Mucosa of gallbladder (tissue), 1 donor: ENCODE data around the gene SUCLG1. TPM values are rescaled to one million over a fixed set of nuclear protein-coding genes. Genes with fewer than 3 reads are reported as not detected.

ENCODE experiments used
- DNase-seq: peaks from one replicate; pipeline ENCODE4 v3.0.0-alpha.2; 2020; ENCODE audit warnings: low spot score
- total RNA-seq: library from RNA; stranded (reverse); gene quantifications from one replicate; pipeline ENCODE4 v1.2.1, GENCODE V29; 2021
- donor health status: DM: no; HTN: no; CAD: no.

Gene SUCLG1
- total RNA-seq, 1 donor from 2014 or later, result 83.3 TPM

DNA sequence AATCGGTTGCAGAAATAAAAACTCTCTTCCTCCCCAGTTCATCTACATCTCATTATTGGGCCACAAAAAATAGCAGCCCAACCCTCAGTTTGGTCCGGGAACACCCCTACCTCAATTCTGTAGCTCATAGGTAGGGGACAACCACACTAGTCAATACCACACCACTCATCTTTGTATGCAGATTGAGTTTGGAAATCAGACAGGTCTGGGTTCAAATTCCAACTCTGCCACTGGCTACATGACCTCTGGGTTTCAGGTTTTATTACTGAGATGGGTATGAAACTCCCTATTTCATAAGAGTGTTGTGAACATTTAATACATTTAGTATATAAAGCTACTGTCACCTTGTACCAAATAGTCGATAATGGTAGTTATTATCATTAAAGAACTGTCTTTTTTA is 2.2 kb upstream of the SUCLG1 start:
- DNase-seq, result no peak

DNA sequence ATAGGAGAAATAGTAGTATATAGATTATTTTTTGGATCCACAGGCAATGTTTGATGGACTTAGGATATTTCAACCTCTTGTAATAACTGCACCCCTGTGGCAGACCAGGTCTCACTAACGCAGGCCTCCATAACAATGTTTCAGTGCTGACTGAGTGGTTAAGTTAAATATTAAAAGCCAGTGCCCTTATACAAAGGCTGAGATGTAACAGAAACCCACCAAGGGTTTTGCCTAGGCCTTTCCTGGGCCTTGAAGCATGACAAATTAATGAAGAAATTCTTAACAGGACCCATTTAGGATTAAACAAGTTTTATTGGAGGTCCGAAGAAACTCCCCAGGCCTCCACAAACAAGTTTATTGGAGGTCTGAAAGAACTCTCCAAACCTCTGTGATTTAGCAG is 1.6 kb upstream of the SUCLG1 start:
- DNase-seq, result no peak

GRCh38 chr2:84459944-84460429 is 907 bp upstream of the SUCLG1 start:
- no peak for DNase-seq

DNA sequence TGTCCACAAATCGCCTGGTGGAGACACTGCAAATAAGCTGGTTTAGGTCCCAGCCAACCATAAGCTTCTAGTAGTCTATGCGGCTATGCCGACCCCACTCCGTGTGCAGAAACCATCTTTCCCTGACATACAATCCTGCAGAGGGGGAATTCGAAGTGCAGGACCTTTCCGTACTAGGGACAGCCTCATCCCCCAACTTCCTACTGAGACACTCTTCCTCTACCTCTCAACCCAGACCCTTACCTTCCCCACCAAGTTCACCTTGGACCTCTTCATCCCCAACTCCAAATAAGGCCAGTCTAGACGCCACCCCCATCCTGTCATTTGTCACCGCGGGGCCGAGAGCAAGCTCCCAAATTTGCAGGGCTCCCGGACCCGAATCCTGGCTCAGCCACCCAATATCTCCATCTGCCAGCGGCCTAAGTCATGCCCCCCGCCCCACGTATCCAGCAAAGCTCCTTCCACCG is 496 bp downstream of the SUCLG1 start:
- no peak for DNase-seq

DNA sequence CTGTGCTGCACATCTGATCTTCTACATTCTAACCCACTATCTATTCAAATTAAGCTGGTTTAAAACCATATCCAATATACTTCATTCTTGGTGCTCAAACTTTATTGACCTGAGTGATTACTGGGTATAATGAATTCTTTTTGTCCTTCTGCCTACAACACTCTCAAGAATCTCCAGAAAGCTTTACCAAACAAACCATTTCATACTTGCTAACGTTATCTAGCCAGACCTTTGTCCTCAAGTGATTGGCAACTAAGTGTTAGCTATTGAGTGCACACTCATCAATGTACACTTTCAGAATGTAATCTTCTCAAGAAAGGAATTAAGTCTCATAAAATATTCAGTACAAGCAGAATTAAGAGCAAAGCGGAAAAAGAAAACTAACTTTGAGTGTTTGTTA is 1.4 kb downstream of the SUCLG1 start:
- DNase-seq, result no peak

- DNase-seq, result no peak
Observed at GRCh38 chr2:84456156-84456555, 2.9 kb downstream of the SUCLG1 start.

DNA sequence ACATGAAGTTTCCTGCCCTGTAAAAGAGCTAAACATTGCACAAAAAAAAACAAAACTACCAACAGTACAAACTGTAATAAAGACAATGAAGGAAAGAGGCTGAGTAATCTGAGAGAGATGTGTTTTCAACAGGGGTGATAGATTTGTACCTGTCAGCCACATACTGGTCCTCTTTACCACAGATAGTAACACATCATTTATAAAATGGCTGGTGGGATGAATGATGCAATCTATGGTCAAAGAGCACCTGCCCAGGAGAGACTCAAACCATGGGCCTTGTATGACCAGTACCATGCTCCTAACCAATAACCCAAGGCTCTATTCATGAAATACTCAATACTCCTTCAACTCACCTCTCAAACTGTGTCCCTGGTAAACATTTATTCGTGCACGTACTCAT is 4.5 kb downstream of the SUCLG1 start:
- no peak for DNase-seq

DNA sequence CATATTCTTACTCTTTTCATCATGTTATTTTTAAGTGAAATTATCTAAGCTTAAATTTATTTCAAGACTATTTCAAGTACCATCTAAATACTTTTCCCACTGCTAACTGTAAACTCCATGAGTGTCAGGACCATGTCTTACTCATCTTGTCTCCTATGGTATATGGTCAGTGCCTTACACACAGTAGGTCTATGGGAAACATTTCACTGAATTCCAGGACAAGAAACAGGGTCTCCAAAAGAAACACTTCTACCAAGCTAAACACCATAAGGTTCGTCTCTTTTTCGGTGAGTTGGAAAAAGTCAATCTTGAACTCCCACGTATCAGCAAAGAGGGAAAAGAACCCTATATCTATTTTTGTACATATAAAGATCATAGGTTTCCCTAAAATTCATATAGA is 6.5 kb downstream of the SUCLG1 start:
- DNase-seq, result no peak

GRCh38 chr2:84451579-84451978 is 7.5 kb downstream of the SUCLG1 start:
- DNase-seq, result no peak

DNA sequence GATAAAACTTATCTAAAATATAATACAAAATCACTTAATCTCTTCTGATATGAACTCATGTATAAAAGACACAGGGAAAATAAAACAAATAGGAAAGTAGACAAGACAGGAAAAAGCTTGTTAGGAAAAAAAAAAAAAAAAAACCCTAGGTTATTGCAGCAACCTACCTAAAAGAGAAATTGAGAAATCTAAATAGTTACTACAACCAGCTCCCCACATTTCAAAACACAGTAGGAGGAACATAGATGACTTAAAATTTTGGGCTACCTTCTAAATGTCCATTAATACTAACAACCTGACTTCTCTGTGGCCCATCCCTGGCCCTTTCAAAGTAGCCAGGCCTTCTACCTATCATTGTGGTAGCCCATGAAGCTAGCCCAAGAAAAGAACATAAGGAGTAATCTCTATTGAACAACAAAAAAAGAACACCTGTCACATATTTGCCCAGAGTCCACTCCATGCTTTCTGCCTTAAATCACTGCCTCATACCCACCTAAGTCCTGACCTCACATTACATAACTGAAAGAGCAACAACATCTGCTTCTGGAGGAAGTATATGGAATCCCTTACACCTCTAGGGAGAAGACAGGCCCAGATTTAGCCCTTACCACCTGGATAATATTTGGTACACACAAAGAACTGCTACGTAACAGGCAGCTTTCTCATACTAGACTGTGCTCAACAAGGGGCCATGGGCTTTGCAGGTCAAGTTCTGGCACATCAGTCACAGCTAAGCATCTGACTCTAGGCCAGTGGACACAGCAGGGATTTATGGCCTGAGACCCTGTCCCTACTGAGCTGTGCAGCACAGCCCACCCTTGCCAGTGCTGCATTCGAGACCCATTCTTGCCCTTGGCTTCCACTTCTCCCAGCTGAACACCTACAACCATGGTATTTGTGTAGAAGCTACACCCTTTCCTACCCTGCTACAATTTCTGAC is 8.5 kb downstream of the SUCLG1 start:
- no peak for DNase-seq

DNA sequence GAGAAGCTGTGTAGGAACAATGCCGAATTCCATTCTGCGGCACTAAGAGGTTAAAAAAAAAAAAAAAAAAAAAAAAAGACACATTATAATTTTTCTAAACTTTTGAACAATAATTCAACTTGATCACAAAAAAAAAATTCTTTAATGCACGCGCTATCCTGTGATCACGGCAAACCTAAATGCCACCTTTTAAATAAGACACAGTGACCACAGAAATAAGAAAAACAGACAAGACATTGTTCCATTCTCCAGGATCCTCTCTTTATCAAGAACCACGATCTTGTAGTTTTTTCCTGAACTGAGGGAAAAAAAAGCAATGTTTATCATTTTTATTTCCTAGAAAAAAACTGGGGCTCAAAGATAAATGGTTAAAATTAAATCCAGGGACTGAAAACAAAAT is 9.4 kb downstream of the SUCLG1 start:
- DNase-seq, result no peak

- DNase-seq, result no peak
Observed at GRCh38 chr2:84449055-84449454, 10.0 kb downstream of the SUCLG1 start.

DNA sequence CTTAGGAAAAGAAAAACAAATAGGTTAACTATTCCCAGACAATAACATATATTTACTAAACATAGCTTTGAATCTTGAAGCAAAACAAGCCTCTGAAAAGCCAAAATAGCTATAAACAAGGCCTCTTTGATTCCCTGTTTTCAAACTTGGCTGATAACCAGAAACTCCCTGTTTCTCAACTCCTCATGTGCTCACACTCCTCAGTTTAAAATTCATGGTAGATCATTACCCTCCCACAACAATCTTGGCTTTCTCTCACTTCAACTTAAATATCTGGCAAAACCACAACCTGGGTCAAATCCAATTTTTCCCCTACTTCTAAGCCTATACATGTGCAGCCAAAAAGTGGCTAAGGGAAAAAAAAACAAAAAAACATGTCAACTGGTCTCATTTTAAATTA is 15.6 kb downstream of the SUCLG1 start:
- DNase-seq, result no peak

- no peak for DNase-seq
Observed at GRCh38 chr2:84442888-84443287, 16.2 kb downstream of the SUCLG1 start.

DNA sequence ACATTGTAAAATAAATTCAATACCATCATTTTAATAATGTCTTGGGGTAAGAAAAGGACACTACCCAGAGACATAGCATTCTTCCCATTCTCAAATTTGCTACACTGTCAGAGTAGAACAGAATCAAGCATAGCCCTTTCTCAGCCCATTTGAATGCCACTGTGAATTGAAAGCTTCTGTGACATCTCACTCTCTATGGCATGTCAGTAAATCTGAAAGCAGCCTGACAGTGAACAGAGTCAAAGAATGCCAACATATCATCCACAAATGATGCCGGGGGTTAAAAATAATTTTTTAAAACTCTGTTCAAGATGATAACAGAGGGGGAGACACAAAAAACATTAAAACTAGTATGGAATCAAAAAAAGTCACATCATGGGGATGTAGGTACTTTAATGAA is 17.6 kb downstream of the SUCLG1 start:
- no peak for DNase-seq

GRCh38 chr2:84441036-84441435 is 18.0 kb downstream of the SUCLG1 start:
- no peak for DNase-seq

GRCh38 chr2:84435345-84436025 is 23.6 kb downstream of the SUCLG1 start:
- DNase-seq, result no peak

DNA sequence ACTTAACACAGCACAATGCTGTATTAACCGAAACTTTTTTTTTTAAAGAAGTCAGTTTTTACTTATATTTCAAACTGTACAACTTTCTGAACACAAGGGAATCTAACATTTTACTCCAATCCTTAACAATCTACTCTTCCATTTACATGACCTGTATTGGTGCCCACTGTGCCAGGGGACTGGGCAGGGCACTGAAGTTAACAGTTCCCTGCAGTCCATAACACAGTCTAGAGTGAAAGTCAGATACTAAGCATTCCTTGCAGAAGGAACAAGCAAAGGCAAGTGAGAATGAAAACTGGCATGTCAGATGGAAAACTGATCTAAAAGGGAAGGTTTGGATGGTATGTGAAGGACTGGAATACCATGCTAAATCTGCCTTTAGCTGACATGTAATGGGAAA is 29.8 kb downstream of the SUCLG1 start:
- no peak for DNase-seq

GRCh38 chr2:84427235-84428138 is 31.6 kb downstream of the SUCLG1 start:
- no peak for DNase-seq

GRCh38 chr2:84425310-84425709 is 33.8 kb downstream of the SUCLG1 start:
- DNase-seq, result no peak

DNA sequence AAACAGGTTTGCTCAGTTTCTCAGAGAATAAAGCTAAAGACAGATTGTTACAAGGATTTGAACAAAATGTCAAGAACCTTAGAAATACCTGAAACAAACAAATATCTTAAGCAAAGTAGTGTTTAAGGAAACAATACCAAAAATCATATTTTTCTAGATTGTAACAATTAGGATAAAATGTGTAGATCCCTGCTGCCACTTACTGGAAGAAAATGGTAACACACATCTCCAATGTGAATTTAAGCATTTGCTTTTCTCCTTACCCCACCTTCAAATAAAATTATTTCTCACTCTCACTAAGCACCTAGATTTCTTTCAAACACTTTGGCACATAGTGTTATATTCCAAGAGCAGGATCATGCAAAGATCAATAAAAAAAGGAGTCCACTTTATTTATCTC is 34.9 kb downstream of the SUCLG1 start:
- no peak for DNase-seq

DNA sequence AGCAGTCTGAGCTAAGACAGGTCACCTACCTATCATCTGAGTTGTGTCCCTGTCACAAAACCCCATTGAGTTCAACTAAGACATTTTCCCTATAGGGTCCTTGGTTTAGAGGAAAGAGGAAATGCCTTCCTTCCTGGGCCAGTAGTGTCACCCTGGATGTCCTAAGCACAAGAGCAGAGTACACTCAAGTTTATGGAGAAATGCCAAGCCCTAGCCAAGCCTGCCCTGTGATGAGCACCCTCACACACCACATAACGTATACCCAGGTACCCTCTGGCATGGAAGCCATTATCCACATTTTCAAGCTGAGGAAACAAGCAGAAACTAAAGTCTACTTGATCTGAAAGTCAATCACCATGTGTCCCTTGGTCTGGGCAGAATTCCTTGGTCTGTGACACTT is 37.3 kb downstream of the SUCLG1 start:
- DNase-seq, result no peak
